Uterus (tissue), 4 donors: ENCODE data around the gene PGBD5. TPM values are rescaled to one million over a fixed set of nuclear protein-coding genes. Genes with fewer than 3 reads are reported as not detected.

ENCODE experiments used
- DNase-seq, 2 donors: peaks; one replicate each; pipeline ENCODE4 v3.0.0-alpha.2; 2019 to 2020
- H3K27ac ChIP-seq, 2 donors: fragments of 200-600 bp; sonication (generic); 1 replicate in 1 of 2; 2 replicates in 1 of 2; pipeline ENCODE4 v1.5.1; 2016 to 2018
- H3K27me3 ChIP-seq, 2 donors: fragments of 200-600 bp; sonication (generic); one replicate each; pipeline ENCODE4 v1.5.1; 2018 to 2019; ENCODE audit warnings: control low read depth in 1 of 2
- H3K36me3 ChIP-seq, 2 donors: fragments of 200-600 bp; sonication (generic); one replicate each; pipeline ENCODE4 v1.5.1; 2019; ENCODE audit warnings: control low read depth in 1 of 2
- H3K4me1 ChIP-seq, 2 donors: fragments of 200-600 bp; sonication (generic); one replicate each; pipeline ENCODE4 v1.5.1; 2018 to 2019; ENCODE audit warnings: control low read depth in 1 of 2
- H3K4me3 ChIP-seq, 2 donors: fragments of 200-600 bp; sonication (generic); 1 replicate in 1 of 2; 2 replicates in 1 of 2; pipeline ENCODE4 v1.5.1; 2018 to 2019; ENCODE audit warnings: mild to moderate bottlenecking in 1 of 2
- H3K9me3 ChIP-seq, 2 donors: fragments of 200-600 bp; sonication (generic); one replicate each; pipeline ENCODE4 v1.5.1; 2019; ENCODE audit warnings: control low read depth in 1 of 2
- CTCF ChIP-seq, 4 experiments: fragments of 200-600 bp in 2 of 4; fragments of 450-650 bp in 2 of 4; sonication (generic) in 2 of 4; IDR thresholded peaks; one replicate each; pipeline ENCODE4 v1.5.1; 2016 to 2019; ENCODE audit warnings: antibody characterized with exemption in 4 of 4, mild to moderate bottlenecking in 2 of 4, moderate library complexity in 1 of 4
- POLR2A ChIP-seq, 2 donors: fragments of 450-650 bp; IDR thresholded peaks; one replicate each; pipeline ENCODE4 v1.6.1; 2016; ENCODE audit warnings: antibody characterized with exemption in 2 of 2, mild to moderate bottlenecking in 1 of 2, moderate library complexity in 1 of 2
- intact Hi-C: fragments of 100-400 bp; cut with DNase I; formaldehyde crosslinking; loops from one replicate; pipeline ENCODE4 v1.15.1; 2023; ENCODE audit warnings: low total_unique reads
- total RNA-seq, 4 donors: library from RNA; depleted of rRNA in 3 of 4; stranded (reverse); fragments of >200 nt in 3 of 4; gene quantifications; one replicate each; pipeline versions ENCODE4 v1.1.0 to v1.2.4, GENCODE V29; 2014 to 2023
- donor health status: DM: yes; HTN: yes; CAD: no.

Gene PGBD5
- total RNA-seq, 4 donors from 2014 or later, result under 0.01 to 0.69 (median 0.11) TPM

DNA sequence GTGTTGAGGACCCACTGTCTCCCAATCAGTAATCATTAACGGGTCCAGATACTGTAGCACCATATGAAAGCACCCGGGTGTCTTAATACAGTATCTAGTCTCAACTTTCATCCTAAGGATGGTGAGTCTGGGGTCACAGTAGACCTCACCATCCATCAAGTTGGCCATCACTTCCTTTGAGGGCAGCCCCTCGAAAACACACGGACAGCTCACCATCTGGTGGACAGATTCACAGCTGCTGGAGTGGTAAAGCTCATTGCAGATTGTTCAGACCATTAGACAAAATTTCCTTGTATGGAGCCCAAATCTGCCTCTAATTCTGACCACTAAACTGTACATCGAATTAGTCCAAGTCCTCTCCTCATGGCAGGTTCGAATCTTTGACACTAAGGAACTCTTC, 123.1 kb downstream of the PGBD5 start:
- Histone ChIP-seq H3K4me3 (no peak overlapping the region), H3K9me3 (no peaks in the 10 kb centered on the region), H3K27me3 (no peaks in the 10 kb centered on the region), H3K36me3 (no peaks in the 10 kb centered on the region), H3K27ac (no peak overlapping the region), H3K4me1 (no peaks in the 10 kb centered on the region)
- TF ChIP-seq POLR2A (IDR thresholded peaks at IDR 0.05) (no peak), CTCF (IDR thresholded peaks at IDR 0.05) (no peak)
- intact Hi-C loops, result no loop called here
- no peak for DNase-seq

GRCh38 chr1:230301822-230302221, 124.3 kb downstream of the PGBD5 start:
- no peaks in the 10 kb centered on the region for H3K36me3 ChIP-seq
- no peak overlapping the region for H3K27ac ChIP-seq
- no peak overlapping the region for H3K4me3 ChIP-seq
- no peak for DNase-seq
- intact Hi-C loops, result no loop called here
- no peak for TF ChIP-seq CTCF (IDR thresholded peaks at IDR 0.05)
- H3K27me3 ChIP-seq, result no peaks in the 10 kb centered on the region
- H3K9me3 ChIP-seq, result no peaks in the 10 kb centered on the region
- H3K4me1 ChIP-seq, result no peaks in the 10 kb centered on the region

DNA sequence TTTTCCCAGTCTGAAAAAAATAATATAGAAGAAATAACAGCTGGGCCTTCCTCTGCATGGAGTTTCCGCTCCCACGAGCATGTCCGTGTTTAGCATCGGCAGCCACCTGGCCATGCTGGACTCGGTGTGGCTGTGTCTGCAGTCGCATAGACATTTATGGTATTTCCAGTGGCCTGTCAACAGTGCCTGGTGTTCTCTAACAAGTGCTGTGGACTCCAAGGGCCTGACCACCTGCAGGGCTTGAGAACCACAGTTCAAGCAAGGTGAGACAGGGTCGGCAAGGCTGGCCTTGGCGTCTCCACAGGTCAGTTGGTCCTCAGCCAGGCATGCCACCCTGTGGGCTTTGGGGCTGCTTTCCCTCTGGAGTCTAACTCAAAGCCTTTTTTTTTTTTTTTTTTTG, 124.8 kb downstream of the PGBD5 start:
- intact Hi-C loops, result no loop called here
- TF ChIP-seq CTCF (IDR thresholded peaks at IDR 0.05), result no peak
- TF ChIP-seq POLR2A (IDR thresholded peaks at IDR 0.05), result no peak
- DNase-seq, result no peak

GRCh38 chr1:230300322-230301301, 125.5 kb downstream of the PGBD5 start:
- intact Hi-C loops, result no loop called here
- H3K4me3 ChIP-seq, result no peak overlapping the region
- no peak for DNase-seq
- TF ChIP-seq POLR2A (IDR thresholded peaks at IDR 0.05) (no peak), CTCF (IDR thresholded peaks at IDR 0.05) (no peak)
- no peak overlapping the region for H3K27ac ChIP-seq
- no peaks in the 10 kb centered on the region for H3K36me3 ChIP-seq
- H3K4me1 ChIP-seq, result no peaks in the 10 kb centered on the region
- no peaks in the 10 kb centered on the region for H3K9me3 ChIP-seq
- no peaks in the 10 kb centered on the region for H3K27me3 ChIP-seq

More for the DNA sequence above, 124.8 kb downstream of the PGBD5 start:
- H3K4me3 ChIP-seq, result no peak overlapping the region
- H3K36me3 ChIP-seq, result no peaks in the 10 kb centered on the region
- H3K9me3 ChIP-seq, result no peaks in the 10 kb centered on the region
- H3K27ac ChIP-seq, result no peak overlapping the region
- H3K27me3 ChIP-seq, result no peaks in the 10 kb centered on the region
- H3K4me1 ChIP-seq, result no peaks in the 10 kb centered on the region

DNA sequence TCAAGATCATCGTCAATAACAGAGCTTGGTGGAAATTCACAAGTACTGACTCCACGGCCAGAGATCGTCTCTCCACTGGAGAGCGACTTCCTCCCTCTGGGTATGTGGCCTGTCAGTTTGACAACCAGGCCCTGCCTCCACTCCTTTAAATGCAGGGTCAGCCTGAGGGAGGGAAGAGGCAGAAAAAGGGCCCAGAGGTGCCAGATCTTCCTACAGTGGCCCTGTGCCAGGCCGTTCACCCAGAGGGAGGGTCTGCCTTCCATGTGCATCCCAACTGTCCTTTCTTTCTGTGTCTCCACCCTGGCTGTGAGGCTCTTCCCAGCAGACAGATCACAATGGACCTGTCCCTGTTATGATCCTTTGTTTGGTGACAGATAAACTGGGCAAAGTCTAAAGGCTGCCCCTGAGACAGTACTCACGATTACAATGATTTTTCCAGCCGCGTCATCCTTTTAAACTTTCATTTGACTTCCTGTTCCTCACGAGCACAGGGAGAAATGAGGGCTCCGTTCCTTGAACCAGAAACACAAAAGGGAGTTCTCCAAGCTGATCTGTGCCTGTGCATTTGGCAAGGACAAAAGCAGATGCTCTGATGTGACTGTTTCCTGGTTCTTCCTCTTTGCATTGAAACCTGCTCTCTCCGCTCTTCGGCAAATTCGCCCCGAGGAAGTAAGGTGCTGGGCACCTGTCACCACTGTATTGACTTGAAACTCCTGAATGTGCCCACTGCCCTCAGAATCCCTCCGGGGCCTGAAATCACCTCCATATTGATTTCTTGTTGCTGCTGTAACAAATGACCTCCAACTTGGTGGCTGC, 126.7 kb downstream of the PGBD5 start:
- Histone ChIP-seq H3K9me3 (no peaks in the 10 kb centered on the region), H3K4me3 (no peak overlapping the region), H3K36me3 (no peaks in the 10 kb centered on the region), H3K27ac (no peak overlapping the region), H3K4me1 (no peaks in the 10 kb centered on the region), H3K27me3 (no peaks in the 10 kb centered on the region)
- DNase-seq, result peak in 1 of 2 donors; percentile 5
- intact Hi-C loops, result no loop called here
- TF ChIP-seq POLR2A (IDR thresholded peaks at IDR 0.05), result no peak
- TF ChIP-seq CTCF (IDR thresholded peaks at IDR 0.05), result no peak
